ENCODE results near the gene ZNF609.

The ZNF609 gene

GRCh38 chr15:64580696-64581407, 120.5 kb downstream of the ZNF609 start:
- TF ChIP-seq, protein P1, sequence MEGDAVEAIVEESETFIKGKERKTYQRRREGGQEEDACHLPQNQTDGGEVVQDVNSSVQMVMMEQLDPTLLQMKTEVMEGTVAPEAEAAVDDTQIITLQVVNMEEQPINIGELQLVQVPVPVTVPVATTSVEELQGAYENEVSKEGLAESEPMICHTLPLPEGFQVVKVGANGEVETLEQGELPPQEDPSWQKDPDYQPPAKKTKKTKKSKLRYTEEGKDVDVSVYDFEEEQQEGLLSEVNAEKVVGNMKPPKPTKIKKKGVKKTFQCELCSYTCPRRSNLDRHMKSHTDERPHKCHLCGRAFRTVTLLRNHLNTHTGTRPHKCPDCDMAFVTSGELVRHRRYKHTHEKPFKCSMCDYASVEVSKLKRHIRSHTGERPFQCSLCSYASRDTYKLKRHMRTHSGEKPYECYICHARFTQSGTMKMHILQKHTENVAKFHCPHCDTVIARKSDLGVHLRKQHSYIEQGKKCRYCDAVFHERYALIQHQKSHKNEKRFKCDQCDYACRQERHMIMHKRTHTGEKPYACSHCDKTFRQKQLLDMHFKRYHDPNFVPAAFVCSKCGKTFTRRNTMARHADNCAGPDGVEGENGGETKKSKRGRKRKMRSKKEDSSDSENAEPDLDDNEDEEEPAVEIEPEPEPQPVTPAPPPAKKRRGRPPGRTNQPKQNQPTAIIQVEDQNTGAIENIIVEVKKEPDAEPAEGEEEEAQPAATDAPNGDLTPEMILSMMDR (IDR thresholded peaks at IDR 0.05): no peak
- no peaks in the 10 kb centered on the region for H3K27me3 ChIP-seq
- H3K9me3 ChIP-seq: no peaks in the 10 kb centered on the region
- H3K4me3 ChIP-seq (ENCODE audit: low read depth in 1 of 2, low read length in 1 of 2): no peak overlapping the region
- no peaks in the 10 kb centered on the region for H3K36me3 ChIP-seq
- H3K4me1 ChIP-seq (ENCODE audit: control insufficient read depth in 1 of 2, insufficient read depth in 1 of 2, low read depth in 1 of 2, low read length in 1 of 2): peaks cover 6 to 12% of the 10 kb centered on the region in 2 experiments
- no peak overlapping the region for H3K27ac ChIP-seq

- H3K4me1 ChIP-seq (ENCODE audit: control insufficient read depth in 1 of 2, insufficient read depth in 1 of 2, low read depth in 1 of 2, low read length in 1 of 2): peaks cover 6 to 12% of the 10 kb centered on the region in 2 experiments
- no peak overlapping the region for H3K4me3 ChIP-seq (ENCODE audit: low read depth in 1 of 2, low read length in 1 of 2)
- H3K36me3 ChIP-seq: no peaks in the 10 kb centered on the region
- H3K27ac ChIP-seq: no peak overlapping the region
- H3K9me3 ChIP-seq: no peaks in the 10 kb centered on the region
- TF ChIP-seq, protein P1 (IDR thresholded peaks at IDR 0.05): no peak
- H3K27me3 ChIP-seq: no peaks in the 10 kb centered on the region
Measured at GRCh38 chr15:64581408-64581761, 121.0 kb downstream of the ZNF609 start.

DNA sequence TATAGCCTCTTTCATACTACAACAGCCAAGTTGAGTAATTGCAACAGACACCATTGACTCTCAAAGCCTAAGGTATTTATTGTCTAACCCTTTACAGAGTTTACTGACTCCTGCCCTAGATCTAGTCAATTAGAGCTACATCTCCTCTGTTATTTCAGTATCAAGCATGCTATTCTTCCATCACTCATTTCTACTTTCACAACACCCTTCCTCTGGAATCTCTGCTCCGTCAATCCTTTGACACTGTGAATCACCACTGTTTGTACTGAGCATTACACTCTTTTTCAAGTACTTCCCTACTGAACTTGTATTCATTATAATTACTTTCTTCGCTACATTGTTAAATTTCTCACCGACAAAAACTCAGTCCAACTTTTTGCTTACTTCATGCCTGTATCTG, 121.8 kb downstream of the ZNF609 start:
- Histone ChIP-seq H3K36me3 (no peaks in the 10 kb centered on the region), H3K27me3 (no peaks in the 10 kb centered on the region), H3K9me3 (no peaks in the 10 kb centered on the region), H3K4me3 (ENCODE audit: low read depth in 1 of 2, low read length in 1 of 2) (no peak overlapping the region), H3K4me1 (ENCODE audit: control insufficient read depth in 1 of 2, insufficient read depth in 1 of 2, low read depth in 1 of 2, low read length in 1 of 2) (peaks cover 6 to 12% of the 10 kb centered on the region in 2 experiments), H3K27ac (no peak overlapping the region)
- TF ChIP-seq, protein P1 (IDR thresholded peaks at IDR 0.05): no peak

- Histone ChIP-seq H3K9me3 (no peaks in the 10 kb centered on the region), H3K4me1 (ENCODE audit: control insufficient read depth in 1 of 2, insufficient read depth in 1 of 2, low read depth in 1 of 2, low read length in 1 of 2) (peaks cover 6 to 12% of the 10 kb centered on the region in 2 experiments), H3K27ac (no peak overlapping the region), H3K36me3 (no peaks in the 10 kb centered on the region), H3K4me3 (ENCODE audit: low read depth in 1 of 2, low read length in 1 of 2) (no peak overlapping the region), H3K27me3 (no peaks in the 10 kb centered on the region)
- TF ChIP-seq, protein P1 (IDR thresholded peaks at IDR 0.05): no peak
Measured at GRCh38 chr15:64583519-64583918, 123.1 kb downstream of the ZNF609 start.

DNA sequence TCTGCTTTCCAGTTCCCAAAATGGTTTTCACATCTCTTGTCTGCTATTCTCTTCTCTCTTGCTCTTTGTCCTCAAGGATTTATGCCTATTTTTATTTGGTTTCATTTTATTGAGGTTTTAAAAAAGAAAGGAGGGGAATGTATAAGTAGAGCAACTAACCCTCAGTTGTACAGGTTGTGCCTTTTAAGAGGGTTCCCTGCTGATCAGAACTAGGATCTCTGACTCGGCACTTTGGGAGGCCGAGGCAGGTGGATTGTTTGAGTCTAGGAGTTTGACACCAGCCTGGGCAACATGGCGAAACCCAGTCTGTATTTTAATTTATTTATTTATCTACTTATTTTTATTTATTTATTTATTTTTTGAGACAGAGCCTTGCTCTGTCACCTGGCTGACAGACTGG, 123.6 kb downstream of the ZNF609 start:
- Histone ChIP-seq H3K27me3 (no peaks in the 10 kb centered on the region), H3K27ac (no peak overlapping the region), H3K4me1 (ENCODE audit: control insufficient read depth in 1 of 2, insufficient read depth in 1 of 2, low read depth in 1 of 2, low read length in 1 of 2) (peaks cover 6 to 12% of the 10 kb centered on the region in 2 experiments), H3K36me3 (no peaks in the 10 kb centered on the region), H3K9me3 (no peaks in the 10 kb centered on the region), H3K4me3 (ENCODE audit: low read depth in 1 of 2, low read length in 1 of 2) (no peak overlapping the region)
- TF ChIP-seq, protein P1 (IDR thresholded peaks at IDR 0.05): no peak
